GM18519 (cell line): ENCODE measurements around the gene DNAJB12.
"Not testable (repeated sequence)": the region's sequence is repeated elsewhere in the genome, so short reads cannot be mapped to it uniquely, and the experiment has no call there.

Experiments
- ATAC-seq: cut with Tn5 transposase; IDR thresholded peaks from one replicate; pipeline ENCODE4 v1.9.1; 2021; ENCODE audit warnings: mild to moderate bottlenecking, moderate library complexity; ENCODE audit not compliant: unreplicated experiment, low FRiP score

DNAJB12 gene

GRCh38 chr10:72318418-72319262 lies 36.1 kb downstream of the DNAJB12 start:
- ATAC-seq, result no peak

DNA sequence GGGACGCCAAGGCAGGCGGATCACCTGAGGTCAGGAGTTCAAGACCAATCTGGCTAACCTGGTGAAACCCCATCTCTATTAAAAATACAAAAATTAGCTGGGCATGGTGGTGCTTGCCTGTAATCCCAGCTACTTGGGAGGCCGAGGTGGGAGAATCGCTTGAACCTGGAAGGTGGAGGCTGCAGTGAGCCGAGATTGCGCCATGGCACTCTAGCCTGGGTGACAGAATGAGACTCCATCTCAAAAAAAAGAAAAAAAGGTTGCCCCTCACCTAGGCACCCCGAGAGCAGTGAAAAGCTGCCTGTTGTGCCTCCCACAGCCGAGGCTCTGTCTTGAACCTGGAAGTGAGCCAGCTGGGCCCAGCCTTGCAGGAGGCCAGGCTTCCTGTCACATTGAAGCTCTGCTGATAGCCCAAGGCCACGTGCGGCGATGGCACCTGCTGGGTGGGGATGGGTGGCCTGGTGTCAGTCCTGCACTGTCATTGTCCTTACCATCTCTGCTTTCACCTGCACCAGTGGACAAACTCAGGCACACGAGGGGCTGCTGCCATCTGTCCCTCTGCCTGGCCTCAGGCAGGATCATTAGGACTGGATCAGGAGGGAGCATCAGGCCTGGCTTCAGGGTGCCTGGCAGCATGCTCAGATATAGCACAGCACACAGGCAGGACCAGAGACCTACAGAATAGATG lies 37.8 kb downstream of the DNAJB12 start:
- no peak for ATAC-seq

DNA sequence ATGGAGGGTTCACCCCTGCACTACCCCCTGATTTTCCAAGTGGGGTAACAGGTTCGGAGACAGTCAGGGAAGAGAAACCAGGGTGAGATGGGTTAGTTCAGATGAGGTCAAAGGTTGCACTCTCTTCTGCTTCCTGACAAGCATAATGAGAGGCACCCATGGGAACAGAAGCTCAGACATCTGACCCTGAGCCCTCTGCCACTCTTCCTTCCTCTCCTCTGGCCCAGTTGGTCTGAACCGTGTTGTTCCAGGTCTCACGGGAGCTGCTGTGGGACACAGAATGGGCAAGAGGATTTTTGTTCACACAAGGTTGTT lies 38.4 kb downstream of the DNAJB12 start:
- ATAC-seq, result no peak

DNA sequence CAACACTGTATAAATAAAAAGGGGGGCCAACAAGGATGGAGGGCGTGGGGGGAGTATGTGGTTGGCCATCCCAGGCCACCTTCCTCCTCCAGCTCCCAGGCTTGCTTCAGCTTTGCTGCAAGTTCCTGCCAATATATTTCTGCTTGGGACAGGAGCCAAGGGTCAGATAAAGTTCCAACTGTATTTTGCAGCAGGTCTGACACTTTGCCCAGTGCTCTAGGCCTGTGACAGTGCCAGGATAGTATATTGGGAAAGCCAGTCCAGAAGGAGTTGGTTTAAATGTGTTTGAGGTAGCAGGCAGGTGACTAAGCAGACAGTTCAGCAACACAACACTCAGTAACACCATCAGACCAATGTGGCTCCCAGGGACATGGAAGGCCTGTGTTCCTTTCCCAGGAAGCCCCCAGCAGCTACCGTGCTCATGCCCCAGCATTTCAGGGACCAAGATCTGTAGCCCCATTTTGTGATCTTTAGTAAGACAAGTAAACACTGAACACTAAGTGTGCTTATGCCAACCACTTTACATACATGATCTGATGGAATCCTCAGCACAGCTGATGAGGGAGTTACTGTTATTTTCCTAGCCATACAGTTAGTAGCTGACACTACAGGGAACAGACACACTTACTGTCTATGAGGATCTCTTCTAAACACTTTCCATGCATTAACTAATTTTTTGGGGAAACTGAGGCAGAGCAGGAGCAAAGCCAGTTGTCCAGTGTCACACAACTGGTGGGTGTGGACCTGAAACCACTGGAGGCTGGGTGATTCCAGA lies 38.9 kb downstream of the DNAJB12 start:
- no peak for ATAC-seq

GRCh38 chr10:72315054-72315453 lies 39.7 kb downstream of the DNAJB12 start:
- no peak for ATAC-seq

- ATAC-seq, result no peak
These were observed 40.5 kb downstream of the DNAJB12 start for GRCh38 chr10:72314263-72314662.

DNA sequence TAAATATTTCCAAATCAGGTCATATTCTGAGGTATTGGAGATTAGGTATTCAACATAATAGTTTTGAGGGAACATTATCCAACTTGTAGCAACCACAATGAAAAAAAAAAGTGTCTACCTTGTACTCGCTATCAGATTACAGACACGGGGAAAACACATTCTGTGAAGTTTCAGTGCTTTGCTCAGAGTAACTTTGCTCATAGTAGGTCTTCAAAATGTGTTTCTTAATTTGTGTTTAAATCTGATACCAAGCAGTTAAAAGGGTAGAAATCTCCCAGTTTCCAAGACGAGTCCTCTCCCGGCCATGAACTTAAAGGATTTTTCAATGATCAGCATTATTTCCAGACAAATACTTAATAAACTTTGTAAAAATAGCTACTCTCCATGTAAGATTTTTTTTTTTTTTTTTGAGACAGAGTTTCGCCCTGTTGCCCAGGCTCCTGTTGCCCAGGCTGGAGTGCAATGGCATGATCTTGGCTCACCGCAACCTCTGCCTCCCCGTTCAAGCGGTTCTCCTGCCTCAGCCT lies 41.8 kb downstream of the DNAJB12 start:
- no peak for ATAC-seq

DNA sequence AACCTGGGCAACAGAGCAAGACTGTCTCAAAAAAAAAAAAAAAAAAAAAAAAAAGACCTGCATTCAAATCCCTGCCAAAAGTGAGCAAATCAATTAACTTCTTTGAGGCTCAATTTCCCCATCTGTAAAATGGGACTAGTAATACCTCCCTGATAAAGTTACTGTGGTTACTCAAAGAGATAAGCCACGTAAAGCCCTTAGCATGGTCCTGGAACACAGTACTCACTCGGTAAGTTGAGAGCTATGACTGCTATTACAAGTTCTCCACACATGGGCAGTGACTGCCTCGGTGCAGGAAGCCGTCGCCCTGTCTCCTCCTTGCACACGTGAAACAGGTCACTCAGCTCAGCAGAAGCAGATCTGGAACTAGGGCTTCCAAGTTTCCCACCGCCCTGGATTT lies 43.1 kb downstream of the DNAJB12 start:
- ATAC-seq, result no peak

- no peak for ATAC-seq
These were observed 44.1 kb downstream of the DNAJB12 start for GRCh38 chr10:72310636-72311035.

DNA sequence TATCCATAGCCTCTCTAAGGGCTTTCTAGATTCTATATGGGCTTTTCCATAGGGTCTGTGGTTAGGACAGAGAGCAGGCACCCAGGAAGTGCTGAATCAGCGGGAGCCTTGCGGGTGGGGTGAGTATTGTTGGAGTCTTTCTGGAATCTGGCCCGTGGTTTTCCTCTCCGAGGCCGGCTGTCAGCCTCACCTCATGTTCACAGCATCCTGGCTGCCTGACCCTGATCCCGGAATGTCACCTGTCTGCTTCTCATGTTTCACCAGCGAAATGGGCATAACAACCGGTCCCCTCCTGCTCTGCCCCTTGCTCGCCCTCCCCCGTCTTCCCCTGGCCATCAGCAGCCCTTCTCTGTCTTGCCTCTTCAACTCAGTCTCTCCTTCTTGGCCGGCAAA lies 44.5 kb downstream of the DNAJB12 start:
- no peak for ATAC-seq

GRCh38 chr10:72309290-72310240 lies 45.2 kb downstream of the DNAJB12 start:
- no peak for ATAC-seq

DNA sequence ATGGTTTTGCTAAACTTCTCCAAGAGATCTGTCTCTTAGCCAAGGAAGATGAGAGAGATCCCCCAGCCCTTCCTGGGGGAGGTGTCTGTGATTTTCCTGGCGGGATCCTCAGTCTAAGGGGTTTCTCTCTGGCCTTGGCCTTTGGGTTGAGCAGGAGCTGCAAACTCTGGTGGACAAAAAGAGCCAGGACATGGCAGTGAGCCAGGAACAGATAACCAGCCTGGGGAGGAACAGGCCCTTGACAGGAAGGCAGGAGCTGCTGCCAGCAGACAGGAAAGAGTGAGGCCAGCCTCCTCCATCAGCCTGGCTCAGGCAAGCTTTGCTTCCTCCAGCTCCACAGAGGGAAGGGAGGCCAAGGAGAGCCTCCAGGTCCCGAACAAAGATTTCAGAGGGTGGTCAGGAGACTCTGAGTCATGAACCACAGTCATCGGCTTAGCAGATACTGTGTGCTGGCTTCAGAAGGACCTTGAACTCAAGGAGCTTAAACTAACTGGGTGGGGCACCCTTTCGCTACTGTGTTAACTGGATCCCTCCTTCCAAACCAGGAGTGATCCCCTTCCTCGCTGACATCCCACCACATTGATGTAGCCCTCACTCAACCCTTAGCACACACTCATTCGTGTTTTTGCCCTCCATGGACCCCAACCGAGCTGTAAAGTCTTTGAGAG lies 46.3 kb downstream of the DNAJB12 start:
- no peak for ATAC-seq

GRCh38 chr10:72307711-72308110 lies 47.0 kb downstream of the DNAJB12 start:
- ATAC-seq, result not testable (repeated sequence)

GRCh38 chr10:72306215-72306760 lies 48.4 kb downstream of the DNAJB12 start:
- no peak for ATAC-seq

DNA sequence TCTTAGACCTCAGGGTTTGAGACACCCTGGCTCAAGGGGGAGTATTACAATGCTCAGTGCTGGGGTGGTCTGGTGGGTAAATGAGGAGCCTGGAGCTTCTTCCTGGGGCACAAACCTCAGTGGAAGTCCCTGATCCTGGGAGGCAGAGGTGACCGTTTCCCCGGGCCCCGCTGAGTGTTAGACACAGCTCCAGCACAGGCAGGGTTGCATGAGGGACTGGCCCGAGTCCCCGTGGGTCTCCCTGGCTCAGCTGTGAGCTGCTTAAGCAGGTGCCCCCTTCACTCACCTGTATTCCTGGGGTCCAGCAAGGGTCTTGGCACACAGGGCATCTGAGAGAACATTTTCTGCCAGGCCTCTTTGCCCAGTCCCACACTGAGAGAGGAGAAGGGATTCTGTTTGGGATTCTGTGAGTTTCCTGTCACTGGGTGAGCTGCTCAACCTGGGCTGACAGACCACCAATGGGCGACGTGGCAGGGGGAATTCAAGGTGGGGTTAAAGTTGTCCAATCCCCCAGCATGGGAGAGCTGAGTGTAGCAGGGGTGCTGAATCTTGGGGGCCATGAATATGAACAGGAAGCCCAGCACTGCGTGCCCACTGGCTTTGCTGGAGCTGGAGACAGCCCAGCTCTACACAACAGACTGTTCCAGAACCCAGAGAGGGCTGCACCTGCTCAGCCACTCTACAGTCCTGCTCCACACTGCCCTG lies 51.1 kb downstream of the DNAJB12 start:
- ATAC-seq, result no peak

- no peak for ATAC-seq
These were observed 55.9 kb downstream of the DNAJB12 start for GRCh38 chr10:72298592-72299519.

DNA sequence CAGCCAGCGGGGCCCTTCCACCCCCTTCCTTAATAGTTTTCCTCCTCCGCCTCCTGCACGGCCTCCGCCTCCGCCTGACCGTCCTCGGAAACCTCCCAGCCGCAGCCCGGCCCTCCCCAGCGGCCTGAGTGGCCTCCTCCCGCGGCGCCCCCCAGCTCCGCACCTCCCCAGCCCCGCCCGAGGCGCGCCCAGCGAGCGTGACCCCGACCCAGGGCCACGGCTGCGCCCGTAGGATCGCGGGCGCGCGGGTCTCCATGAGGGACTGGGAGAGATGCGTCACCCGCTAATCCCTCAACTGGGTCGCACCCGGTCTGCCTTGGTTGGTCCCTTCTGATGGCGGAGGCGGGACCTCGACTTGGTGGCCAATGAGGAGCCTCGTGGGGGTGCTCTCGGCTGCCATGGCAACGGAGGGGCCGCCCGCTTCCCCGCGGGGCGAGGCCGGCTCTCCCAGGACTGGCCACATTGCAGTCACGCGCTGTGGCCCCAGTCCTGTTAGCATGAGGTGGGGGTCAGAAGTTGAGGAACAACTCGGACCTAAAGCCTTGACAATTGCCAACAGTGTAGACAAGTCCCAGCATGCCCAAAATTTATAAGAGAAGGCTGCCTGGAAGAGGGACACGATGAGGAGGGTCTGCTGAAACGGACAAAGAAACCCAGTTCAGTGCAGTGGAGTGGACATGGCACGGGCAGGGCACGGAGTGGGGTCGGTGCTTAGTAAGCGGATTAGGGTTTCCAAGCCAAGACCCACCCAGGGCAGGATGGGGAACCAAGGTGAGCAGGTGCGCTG lies 56.7 kb downstream of the DNAJB12 start:
- ATAC-seq, result peak; percentile 62
